GM21737 (cell line): ENCODE data around the gene NLRP5.
"Not testable (repeated sequence)": the region's sequence is repeated elsewhere in the genome, so short reads cannot be mapped to it uniquely, and the experiment has no call there.

ENCODE experiments used
- ATAC-seq: cut with Tn5 transposase; IDR thresholded peaks from one replicate; pipeline ENCODE4 v1.9.1; 2021; ENCODE audit warnings: mild to moderate bottlenecking, moderate library complexity; ENCODE audit not compliant: unreplicated experiment

Gene NLRP5

GRCh38 chr19:56098237-56098636, 111.7 kb downstream of the NLRP5 start:
- not testable (repeated sequence) for ATAC-seq

- ATAC-seq: no peak
Observed at GRCh38 chr19:56098731-56099568, 112.4 kb downstream of the NLRP5 start.

- ATAC-seq: no peak
Observed at GRCh38 chr19:56099638-56100539, 113.3 kb downstream of the NLRP5 start.

- ATAC-seq: no peak
Observed at GRCh38 chr19:56101095-56101494, 114.5 kb downstream of the NLRP5 start.

GRCh38 chr19:56101746-56102535, 115.4 kb downstream of the NLRP5 start:
- no peak for ATAC-seq

- ATAC-seq: no peak
Observed at GRCh38 chr19:56103027-56103614, 116.5 kb downstream of the NLRP5 start.

- ATAC-seq: no peak
Observed at GRCh38 chr19:56104423-56104822, 117.8 kb downstream of the NLRP5 start.

- no peak for ATAC-seq
Observed at GRCh38 chr19:56105090-56105701, 118.6 kb downstream of the NLRP5 start.

GRCh38 chr19:56105831-56106396, 119.3 kb downstream of the NLRP5 start:
- ATAC-seq: not testable (repeated sequence)

GRCh38 chr19:56106397-56106849, 119.8 kb downstream of the NLRP5 start:
- no peak for ATAC-seq

- no peak for ATAC-seq
Observed at GRCh38 chr19:56106993-56107392, 120.4 kb downstream of the NLRP5 start.

GRCh38 chr19:56107626-56108351, 121.2 kb downstream of the NLRP5 start:
- ATAC-seq: no peak

- no peak for ATAC-seq
Observed at GRCh38 chr19:56108447-56109195, 122.0 kb downstream of the NLRP5 start.

GRCh38 chr19:56109226-56109625, 122.7 kb downstream of the NLRP5 start:
- ATAC-seq: no peak

GRCh38 chr19:56110515-56111448, 124.2 kb downstream of the NLRP5 start:
- no peak for ATAC-seq
